H1 (cell line): ENCODE results near the gene CLDN6.

Experiments used
- CTCF ChIP-seq, 3 experiments: IDR thresholded peaks; 1 replicate in 2 of 3; 2 replicates in 1 of 3; pipeline versions ENCODE4 v1.5.1 to v1.6.1; 2011; ENCODE audit warnings: low read length in 3 of 3, mild to moderate bottlenecking in 3 of 3, inconsistent platforms in 2 of 3, low read depth in 1 of 3, moderate library complexity in 1 of 3; ENCODE audit not compliant: insufficient read depth in 1 of 3; ENCODE audit errors: control extremely low read depth in 1 of 3
- EZH2 ChIP-seq: fragments of 200-600 bp; sonication (generic); IDR thresholded peaks from 2 replicates; pipeline ENCODE4 v1.7.1; 2012; ENCODE audit warnings: low read depth, mild to moderate bottlenecking, moderate library complexity, low read length, inconsistent platforms; ENCODE audit not compliant: severe bottlenecking
- POLR2A ChIP-seq, 2 experiments: IDR thresholded peaks; 1 replicate in 1 of 2; 2 replicates in 1 of 2; pipeline ENCODE4 v1.6.1; 2011; ENCODE audit warnings: low read depth in 2 of 2, low read length in 2 of 2, mild to moderate bottlenecking in 2 of 2; ENCODE audit errors: control extremely low read depth in 1 of 2
- POLR2AphosphoS5 ChIP-seq: IDR thresholded peaks from 2 replicates; pipeline ENCODE4 v1.6.1; 2011; ENCODE audit warnings: low read depth, low read length
- SRF ChIP-seq: IDR thresholded peaks from 2 replicates; pipeline ENCODE4 v1.6.1; 2011; ENCODE audit warnings: mild to moderate bottlenecking, low read depth, low read length, moderate library complexity
- TAF1 ChIP-seq: IDR thresholded peaks from 2 replicates; pipeline ENCODE4 v1.6.1; 2011; ENCODE audit warnings: mild to moderate bottlenecking, low read depth, low read length
- TF ChIP-seq, protein P1 (sequence below): IDR thresholded peaks from 2 replicates; pipeline ENCODE4 v1.6.1; 2011; ENCODE audit warnings: low read depth, mild to moderate bottlenecking, low read length; ENCODE audit not compliant: insufficient read depth
- TF ChIP-seq, protein P2 (sequence below): IDR thresholded peaks from 2 replicates; pipeline ENCODE4 v1.6.1; 2012; ENCODE audit warnings: low read length, inconsistent platforms

DNA sequence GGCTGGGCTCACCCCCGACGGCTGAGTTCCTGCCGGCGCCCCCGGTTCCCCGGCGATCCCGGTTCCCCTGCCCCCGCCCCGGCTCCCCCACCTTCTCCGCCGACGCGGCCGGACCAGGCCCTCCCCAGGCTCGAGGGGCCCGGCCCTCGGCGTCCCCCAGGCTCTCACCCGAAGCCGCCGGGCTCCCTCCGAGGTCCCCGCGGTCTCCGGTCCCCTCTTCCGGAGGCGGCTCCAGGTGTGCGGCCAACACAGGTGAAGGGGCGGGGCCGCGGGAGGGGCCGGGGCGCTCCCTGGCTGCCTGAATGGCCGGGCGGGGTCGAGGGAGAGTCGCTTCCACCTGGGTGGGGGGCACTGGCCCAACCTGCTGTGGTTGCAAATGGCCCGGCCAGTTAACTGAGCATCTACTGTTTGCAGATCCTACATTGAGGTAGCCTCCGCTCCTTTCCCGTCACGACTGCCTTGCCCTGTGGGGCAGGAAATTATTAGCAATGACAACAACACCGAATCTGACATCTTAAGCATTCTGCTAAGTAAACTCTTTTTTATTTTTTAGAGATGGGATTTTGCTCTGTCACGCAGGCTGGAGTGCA lies 18.8 kb upstream of the CLDN6 start, which contains the start of gene BICDL2:
- TF ChIP-seq, protein P1, sequence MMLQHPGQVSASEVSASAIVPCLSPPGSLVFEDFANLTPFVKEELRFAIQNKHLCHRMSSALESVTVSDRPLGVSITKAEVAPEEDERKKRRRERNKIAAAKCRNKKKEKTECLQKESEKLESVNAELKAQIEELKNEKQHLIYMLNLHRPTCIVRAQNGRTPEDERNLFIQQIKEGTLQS = no peak
- no peak for TF ChIP-seq CTCF (IDR thresholded peaks at IDR 0.05; ENCODE audit: control extremely low read depth in 1 of 3, insufficient read depth in 1 of 3, low read depth in 1 of 3, low read length in 3 of 3)
- TF ChIP-seq POLR2A (IDR thresholded peaks at IDR 0.05; ENCODE audit: control extremely low read depth in 1 of 2, low read depth in 2 of 2, low read length in 2 of 2) = no peak
- TF ChIP-seq EZH2 = no peak
- TF ChIP-seq TAF1 = no peak
- no peak for TF ChIP-seq POLR2AphosphoS5
- TF ChIP-seq, protein P2, sequence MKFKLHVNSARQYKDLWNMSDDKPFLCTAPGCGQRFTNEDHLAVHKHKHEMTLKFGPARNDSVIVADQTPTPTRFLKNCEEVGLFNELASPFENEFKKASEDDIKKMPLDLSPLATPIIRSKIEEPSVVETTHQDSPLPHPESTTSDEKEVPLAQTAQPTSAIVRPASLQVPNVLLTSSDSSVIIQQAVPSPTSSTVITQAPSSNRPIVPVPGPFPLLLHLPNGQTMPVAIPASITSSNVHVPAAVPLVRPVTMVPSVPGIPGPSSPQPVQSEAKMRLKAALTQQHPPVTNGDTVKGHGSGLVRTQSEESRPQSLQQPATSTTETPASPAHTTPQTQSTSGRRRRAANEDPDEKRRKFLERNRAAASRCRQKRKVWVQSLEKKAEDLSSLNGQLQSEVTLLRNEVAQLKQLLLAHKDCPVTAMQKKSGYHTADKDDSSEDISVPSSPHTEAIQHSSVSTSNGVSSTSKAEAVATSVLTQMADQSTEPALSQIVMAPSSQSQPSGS = 0 out of 2 replicates have a peak, but pooled peaks have one; percentile 19
- no peak for TF ChIP-seq SRF
